ENCODE data around the gene SEMA5B. TPM values are rescaled to one million over a fixed set of nuclear protein-coding genes. Genes with fewer than 3 reads are reported as not detected.

SEMA5B gene
- total RNA-seq, 1 donor from 2014 or later = 1.1 TPM

DNA sequence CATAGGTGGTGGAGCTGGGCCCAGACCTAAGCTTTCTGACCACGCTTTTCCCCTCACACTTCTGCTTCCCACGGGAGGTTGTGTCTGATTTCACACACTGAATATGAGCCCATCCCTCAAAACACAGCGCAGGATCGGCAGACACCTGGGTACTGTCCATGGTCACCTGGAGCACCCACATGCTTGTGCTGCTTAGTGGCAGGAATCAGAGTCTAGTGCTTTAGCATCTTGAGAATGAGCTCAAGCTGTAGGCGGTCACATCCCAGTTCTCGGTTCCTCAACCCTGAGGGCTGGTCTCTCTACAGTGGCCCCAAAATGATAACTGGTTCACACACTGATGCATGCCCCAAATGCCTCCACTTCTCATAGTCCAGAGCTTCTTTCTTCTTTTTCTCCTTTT lies 111.0 kb downstream of the SEMA5B start:
- Mint-ChIP-seq H3K27me3 (ENCODE audit: unreplicated experiment) (peaks cover 9% of the 10 kb centered on the region), H3K27ac (ENCODE audit: unreplicated experiment) (no peak overlapping the region), H3K4me1 (ENCODE audit: unreplicated experiment) (no peaks in the 10 kb centered on the region), H3K9me3 (ENCODE audit: unreplicated experiment) (no peaks in the 10 kb centered on the region), H3K36me3 (ENCODE audit: low read depth, unreplicated experiment) (no peaks in the 10 kb centered on the region), H3K4me3 (ENCODE audit: unreplicated experiment) (no peak overlapping the region)
- DNase-seq (ENCODE audit: low spot score) = no peak
- TF ChIP-seq, protein P1, sequence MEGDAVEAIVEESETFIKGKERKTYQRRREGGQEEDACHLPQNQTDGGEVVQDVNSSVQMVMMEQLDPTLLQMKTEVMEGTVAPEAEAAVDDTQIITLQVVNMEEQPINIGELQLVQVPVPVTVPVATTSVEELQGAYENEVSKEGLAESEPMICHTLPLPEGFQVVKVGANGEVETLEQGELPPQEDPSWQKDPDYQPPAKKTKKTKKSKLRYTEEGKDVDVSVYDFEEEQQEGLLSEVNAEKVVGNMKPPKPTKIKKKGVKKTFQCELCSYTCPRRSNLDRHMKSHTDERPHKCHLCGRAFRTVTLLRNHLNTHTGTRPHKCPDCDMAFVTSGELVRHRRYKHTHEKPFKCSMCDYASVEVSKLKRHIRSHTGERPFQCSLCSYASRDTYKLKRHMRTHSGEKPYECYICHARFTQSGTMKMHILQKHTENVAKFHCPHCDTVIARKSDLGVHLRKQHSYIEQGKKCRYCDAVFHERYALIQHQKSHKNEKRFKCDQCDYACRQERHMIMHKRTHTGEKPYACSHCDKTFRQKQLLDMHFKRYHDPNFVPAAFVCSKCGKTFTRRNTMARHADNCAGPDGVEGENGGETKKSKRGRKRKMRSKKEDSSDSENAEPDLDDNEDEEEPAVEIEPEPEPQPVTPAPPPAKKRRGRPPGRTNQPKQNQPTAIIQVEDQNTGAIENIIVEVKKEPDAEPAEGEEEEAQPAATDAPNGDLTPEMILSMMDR (IDR thresholded peaks at IDR 0.05; ENCODE audit: unreplicated experiment) = no peak

DNA sequence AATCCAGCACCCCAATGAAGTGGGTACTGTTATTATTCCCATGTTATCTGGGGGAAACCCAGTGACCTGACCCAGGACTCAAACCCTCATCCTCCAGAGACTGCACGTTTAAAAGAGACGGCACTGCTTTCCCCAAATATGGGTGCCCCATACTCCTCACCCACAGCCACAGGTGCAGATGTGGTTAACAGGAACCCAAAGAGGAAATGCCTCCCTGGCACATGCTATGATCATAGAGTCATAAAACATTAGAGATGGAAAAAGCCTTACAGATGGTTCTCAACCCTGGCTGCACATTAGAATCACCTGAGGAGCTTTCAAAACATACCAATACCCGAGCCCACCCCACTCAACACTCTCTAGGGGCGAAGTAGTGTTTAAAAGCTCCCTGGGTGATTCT lies 111.5 kb downstream of the SEMA5B start:
- H3K36me3 Mint-ChIP-seq (ENCODE audit: low read depth, unreplicated experiment) = no peaks in the 10 kb centered on the region
- no peak overlapping the region for H3K4me3 Mint-ChIP-seq (ENCODE audit: unreplicated experiment)
- no peak for DNase-seq (ENCODE audit: low spot score)
- TF ChIP-seq, protein P1 (IDR thresholded peaks at IDR 0.05; ENCODE audit: unreplicated experiment) = no peak
- H3K27me3 Mint-ChIP-seq (ENCODE audit: unreplicated experiment) = peaks cover 7% of the 10 kb centered on the region
- no peaks in the 10 kb centered on the region for H3K9me3 Mint-ChIP-seq (ENCODE audit: unreplicated experiment)
- no peaks in the 10 kb centered on the region for H3K4me1 Mint-ChIP-seq (ENCODE audit: unreplicated experiment)
- H3K27ac Mint-ChIP-seq (ENCODE audit: unreplicated experiment) = no peak overlapping the region

DNA sequence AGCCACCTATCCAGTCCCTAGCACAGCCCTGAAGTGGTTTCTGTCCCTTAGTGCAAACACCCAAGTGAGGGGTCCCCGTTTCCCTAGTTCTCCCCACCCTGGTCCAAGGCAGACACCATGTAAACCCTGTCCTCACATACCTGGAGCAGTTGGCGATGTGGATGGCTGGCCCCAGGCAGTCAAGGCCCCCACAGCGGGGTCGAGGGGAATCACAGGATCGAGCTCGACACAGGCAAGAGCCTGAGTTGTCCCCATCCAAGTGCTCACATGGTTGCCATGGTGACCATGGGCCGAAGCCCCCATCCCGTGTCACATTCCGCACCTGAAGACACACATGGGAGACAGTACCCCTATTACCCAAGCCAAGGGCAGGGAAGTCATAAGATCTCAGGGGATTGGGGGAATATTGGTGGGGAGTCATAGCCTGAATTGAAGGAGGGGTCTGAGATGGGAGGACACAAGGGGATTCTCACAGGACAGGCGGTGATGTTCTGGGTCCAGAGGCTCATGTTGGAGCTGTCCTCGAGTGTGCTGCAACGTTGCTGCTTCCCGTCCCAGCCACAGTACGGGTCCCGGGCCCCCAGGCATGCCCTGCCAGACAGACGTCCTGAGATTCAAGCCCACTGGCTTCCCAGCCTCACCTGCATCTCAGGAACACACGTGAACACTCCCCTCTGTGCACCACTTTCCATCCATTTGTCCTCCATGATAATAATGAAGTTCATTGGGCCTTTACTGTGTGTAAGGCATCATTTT lies 112.1 kb downstream of the SEMA5B start:
- TF ChIP-seq, protein P1 (IDR thresholded peaks at IDR 0.05; ENCODE audit: unreplicated experiment) = no peak
- Mint-ChIP-seq H3K36me3 (ENCODE audit: low read depth, unreplicated experiment) (no peaks in the 10 kb centered on the region), H3K9me3 (ENCODE audit: unreplicated experiment) (no peaks in the 10 kb centered on the region), H3K27me3 (ENCODE audit: unreplicated experiment) (peaks cover 7% of the 10 kb centered on the region), H3K4me3 (ENCODE audit: unreplicated experiment) (no peak overlapping the region), H3K4me1 (ENCODE audit: unreplicated experiment) (no peaks in the 10 kb centered on the region), H3K27ac (ENCODE audit: unreplicated experiment) (no peak overlapping the region)
- DNase-seq (ENCODE audit: low spot score) = no peak

DNA sequence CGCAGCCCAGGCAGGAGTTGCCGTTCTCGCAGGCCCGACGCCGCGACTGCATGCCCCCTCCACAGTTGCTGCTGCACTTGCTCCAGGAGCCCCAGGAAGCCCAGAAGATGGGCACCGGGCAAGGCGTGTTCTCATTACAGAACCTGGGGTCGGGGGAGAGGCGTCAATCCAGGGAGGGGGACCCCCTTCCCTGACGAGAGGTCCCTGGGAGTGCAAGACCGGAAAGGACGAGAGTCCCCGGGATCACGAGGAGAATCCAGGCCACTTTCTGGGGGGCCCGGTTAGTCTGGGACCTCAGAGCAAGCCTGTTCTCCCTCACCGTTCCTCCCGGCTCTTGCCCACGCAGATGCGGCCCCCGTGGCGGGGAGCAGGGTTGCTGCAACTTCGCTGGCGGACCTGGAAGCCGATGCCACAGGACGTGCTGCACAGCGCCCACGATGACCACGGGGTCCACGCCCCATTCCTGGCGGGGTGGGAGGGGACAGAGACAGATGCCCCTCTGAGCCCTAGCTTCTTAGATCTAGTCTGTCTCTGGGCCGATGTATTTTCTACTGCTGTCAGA lies 113.9 kb downstream of the SEMA5B start:
- no peak overlapping the region for H3K27ac Mint-ChIP-seq (ENCODE audit: unreplicated experiment)
- no peaks in the 10 kb centered on the region for H3K4me1 Mint-ChIP-seq (ENCODE audit: unreplicated experiment)
- H3K4me3 Mint-ChIP-seq (ENCODE audit: unreplicated experiment) = no peak overlapping the region
- no peaks in the 10 kb centered on the region for H3K9me3 Mint-ChIP-seq (ENCODE audit: unreplicated experiment)
- H3K36me3 Mint-ChIP-seq (ENCODE audit: low read depth, unreplicated experiment) = no peaks in the 10 kb centered on the region
- DNase-seq (ENCODE audit: low spot score) = no peak
- TF ChIP-seq, protein P1 (IDR thresholded peaks at IDR 0.05; ENCODE audit: unreplicated experiment) = no peak
- peaks cover 9% of the 10 kb centered on the region for H3K27me3 Mint-ChIP-seq (ENCODE audit: unreplicated experiment)
